22Rv1 (cell line): ENCODE data around the gene CEP70.
A peak's percentile ranks its signal among the peaks of the same experiment; 100 is the strongest.
"Not testable (repeated sequence)": the region's sequence is repeated elsewhere in the genome, so short reads cannot be mapped to it uniquely, and the experiment has no call there.

Experiments
- H3K27ac ChIP-seq: fragments of 450-650 bp; 2 replicates; pipeline ENCODE4 v1.5.1; 2017
- CTCF ChIP-seq: fragments of 450-650 bp; IDR thresholded peaks from 2 replicates; pipeline ENCODE4 v1.5.1; 2017; ENCODE audit warnings: mild to moderate bottlenecking
- ZFX ChIP-seq: fragments of 450-650 bp; IDR thresholded peaks from 2 replicates; pipeline ENCODE4 v1.6.1; 2017; ENCODE audit warnings: antibody characterized with exemption, borderline replicate concordance

CEP70 gene

GRCh38 chr3:138587374-138587773 lies 6.7 kb downstream of the CEP70 start:
- no peak for TF ChIP-seq CTCF
- H3K27ac ChIP-seq = no peak overlapping the region

GRCh38 chr3:138578961-138579574 lies 15.0 kb downstream of the CEP70 start:
- H3K27ac ChIP-seq = no peak overlapping the region
- TF ChIP-seq CTCF (no peak), ZFX (no peak)

- TF ChIP-seq ZFX (no peak), CTCF (no peak)
- no peak overlapping the region for H3K27ac ChIP-seq
These were observed 15.9 kb downstream of the CEP70 start for GRCh38 chr3:138578141-138578540.

- H3K27ac ChIP-seq = no peak overlapping the region
- TF ChIP-seq ZFX (no peak), CTCF (no peak)
These were observed 20.9 kb downstream of the CEP70 start for GRCh38 chr3:138573138-138573537.

GRCh38 chr3:138569624-138570023 lies 24.4 kb downstream of the CEP70 start:
- not testable (repeated sequence) for H3K27ac ChIP-seq

GRCh38 chr3:138569090-138569489 lies 25.0 kb downstream of the CEP70 start:
- TF ChIP-seq CTCF (no peak), ZFX (no peak)
- H3K27ac ChIP-seq = no peak overlapping the region

GRCh38 chr3:138567403-138567802 lies 26.7 kb downstream of the CEP70 start:
- TF ChIP-seq ZFX (no peak), CTCF (peak; percentile 43)
- H3K27ac ChIP-seq = no peak overlapping the region

- H3K27ac ChIP-seq = not testable (repeated sequence)
These were observed 27.8 kb downstream of the CEP70 start for GRCh38 chr3:138566293-138566692.

- H3K27ac ChIP-seq = not testable (repeated sequence)
These were observed 31.2 kb downstream of the CEP70 start for GRCh38 chr3:138562902-138563301.
